C4-2B (cell line): ENCODE measurements around the gene PPM1F.

ENCODE experiments used
- H3K27ac ChIP-seq: fragments of 450-650 bp; 2 replicates; pipeline ENCODE4 v1.5.1; 2017
- ZFX ChIP-seq: fragments of 450-650 bp; IDR thresholded peaks from 2 replicates; pipeline ENCODE4 v1.6.1; 2017
- TF ChIP-seq, protein P1 (sequence below): fragments of 450-650 bp; conservative IDR thresholded peaks from 2 replicates; pipeline ENCODE4 v1.5.1; 2017; ENCODE audit warnings: mild to moderate bottlenecking

The PPM1F gene

DNA sequence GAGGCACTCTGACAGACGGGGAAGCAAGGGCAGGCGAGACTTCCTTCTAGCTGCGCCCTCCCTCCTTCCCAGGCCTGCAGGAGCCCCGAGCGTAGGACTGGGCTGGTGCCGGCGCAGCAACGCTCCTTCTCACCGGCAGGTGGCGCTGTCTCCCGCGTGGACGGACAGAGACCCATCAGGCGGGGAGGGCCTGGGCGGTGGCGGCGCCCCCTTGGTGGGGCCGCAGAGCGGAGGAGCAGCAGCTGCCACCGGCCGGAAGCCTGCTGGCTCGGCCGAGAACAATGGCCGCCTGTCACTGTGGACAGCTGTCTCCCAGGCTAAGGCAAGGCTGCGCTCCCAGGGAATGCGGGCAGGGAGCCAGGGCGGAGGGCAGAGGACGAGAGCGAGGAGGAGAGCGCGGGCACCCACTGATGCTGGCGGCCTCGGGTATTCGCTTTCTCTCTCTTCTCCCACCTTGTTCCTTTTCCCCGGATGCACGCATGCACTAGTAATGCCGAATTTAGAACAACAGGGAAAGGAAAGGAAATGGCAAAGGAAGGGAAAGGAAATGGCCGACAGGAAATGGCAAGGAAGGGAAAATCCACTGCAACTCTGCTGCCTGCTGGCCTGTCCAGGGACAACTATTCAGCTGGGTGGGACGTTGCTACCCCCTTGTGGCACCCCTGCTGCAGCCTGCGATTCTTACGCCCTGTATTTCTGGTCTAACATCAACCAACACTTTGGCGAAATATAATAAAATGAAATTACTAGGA, 14.4 kb downstream of the PPM1F start:
- TF ChIP-seq, protein P1, sequence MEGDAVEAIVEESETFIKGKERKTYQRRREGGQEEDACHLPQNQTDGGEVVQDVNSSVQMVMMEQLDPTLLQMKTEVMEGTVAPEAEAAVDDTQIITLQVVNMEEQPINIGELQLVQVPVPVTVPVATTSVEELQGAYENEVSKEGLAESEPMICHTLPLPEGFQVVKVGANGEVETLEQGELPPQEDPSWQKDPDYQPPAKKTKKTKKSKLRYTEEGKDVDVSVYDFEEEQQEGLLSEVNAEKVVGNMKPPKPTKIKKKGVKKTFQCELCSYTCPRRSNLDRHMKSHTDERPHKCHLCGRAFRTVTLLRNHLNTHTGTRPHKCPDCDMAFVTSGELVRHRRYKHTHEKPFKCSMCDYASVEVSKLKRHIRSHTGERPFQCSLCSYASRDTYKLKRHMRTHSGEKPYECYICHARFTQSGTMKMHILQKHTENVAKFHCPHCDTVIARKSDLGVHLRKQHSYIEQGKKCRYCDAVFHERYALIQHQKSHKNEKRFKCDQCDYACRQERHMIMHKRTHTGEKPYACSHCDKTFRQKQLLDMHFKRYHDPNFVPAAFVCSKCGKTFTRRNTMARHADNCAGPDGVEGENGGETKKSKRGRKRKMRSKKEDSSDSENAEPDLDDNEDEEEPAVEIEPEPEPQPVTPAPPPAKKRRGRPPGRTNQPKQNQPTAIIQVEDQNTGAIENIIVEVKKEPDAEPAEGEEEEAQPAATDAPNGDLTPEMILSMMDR, result peak; percentile 100
- TF ChIP-seq ZFX, result no peak
- H3K27ac ChIP-seq, result peak overlapping the region; percentile 62

DNA sequence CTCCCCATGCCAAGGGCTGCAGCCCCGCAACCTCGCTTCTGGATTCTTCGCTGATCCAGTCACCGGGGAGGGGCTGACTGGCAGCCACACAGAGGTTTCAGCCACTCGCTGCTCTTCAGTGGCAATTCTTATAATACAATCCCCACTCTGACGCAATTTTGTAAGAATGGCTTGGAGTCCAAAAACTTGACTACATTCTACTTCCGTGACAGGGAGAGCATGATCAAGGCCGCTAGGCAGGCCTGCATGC, 14.9 kb downstream of the PPM1F start:
- H3K27ac ChIP-seq, result peak overlapping the region; percentile 62
- TF ChIP-seq, protein P1, result no peak
- TF ChIP-seq ZFX, result no peak

DNA sequence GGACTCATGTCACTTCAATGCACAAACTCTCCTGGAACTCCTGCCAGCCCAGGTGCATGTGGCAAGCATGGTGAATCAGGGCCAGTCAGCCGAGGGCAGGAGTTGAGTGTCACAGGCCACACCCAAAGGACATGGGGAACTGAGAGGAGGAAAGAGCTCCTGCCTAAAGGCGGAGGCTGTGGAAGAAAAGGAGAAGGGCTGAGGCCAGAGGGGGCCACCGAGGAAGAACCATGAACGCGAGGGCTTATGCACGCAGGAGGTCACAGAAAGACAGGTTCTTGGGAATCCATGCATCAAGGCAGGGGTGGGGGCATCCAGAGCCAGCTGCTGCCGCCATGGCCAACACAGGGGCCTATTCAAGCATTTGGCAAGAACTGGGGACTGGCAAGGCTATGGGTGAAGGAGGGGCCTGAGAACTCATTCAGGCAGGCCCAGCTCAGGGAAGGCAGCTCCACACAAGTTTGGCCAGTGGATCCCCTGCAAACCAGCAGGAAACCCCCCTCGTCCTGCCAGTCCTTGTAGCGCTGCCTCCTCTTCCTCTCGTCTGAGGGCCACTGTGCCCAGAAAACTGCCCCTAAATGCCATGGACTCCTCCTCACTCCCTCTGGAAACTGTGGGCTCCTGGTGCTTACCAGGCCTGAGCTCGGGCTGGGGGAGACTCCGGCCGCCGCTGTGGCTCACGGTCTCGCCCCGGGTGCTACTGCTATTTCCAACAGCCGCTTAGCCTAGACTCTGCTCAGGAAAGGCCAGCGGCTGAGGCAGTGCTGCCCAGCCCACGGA, 15.4 kb downstream of the PPM1F start:
- H3K27ac ChIP-seq, result peak overlapping the region; percentile 62
- TF ChIP-seq, protein P1, result no peak
- no peak for TF ChIP-seq ZFX

DNA sequence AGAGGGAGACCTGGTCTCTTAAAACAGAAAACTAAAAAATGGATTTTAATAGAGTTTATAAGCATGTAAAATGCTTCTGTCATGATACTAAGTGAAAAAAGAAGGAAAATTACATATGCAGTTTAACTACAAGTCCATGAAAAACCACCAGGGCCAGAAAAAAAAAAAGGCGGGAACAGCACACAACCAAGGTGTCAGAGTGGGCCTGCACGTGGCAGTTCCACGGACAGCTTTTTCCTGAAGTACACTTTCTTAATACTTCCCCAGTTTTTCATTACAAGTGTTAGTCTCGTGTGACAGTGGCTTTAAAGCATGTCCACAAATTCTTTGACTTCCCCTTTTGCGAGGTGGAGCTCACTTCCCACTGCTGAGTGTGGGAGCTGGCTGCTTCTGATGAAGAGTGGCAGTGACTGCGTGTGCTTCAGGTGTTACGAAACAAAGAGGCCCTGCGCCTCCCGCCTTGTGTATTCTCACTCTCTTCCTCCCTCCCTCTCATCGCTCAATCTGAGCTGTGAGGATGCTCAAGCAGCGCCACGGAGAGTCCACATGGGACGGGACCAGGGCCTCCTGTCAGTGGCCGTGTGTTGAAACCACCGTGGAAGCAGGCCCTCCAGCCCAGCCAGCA, 16.4 kb downstream of the PPM1F start:
- TF ChIP-seq, protein P1, result no peak
- H3K27ac ChIP-seq, result no peak overlapping the region

DNA sequence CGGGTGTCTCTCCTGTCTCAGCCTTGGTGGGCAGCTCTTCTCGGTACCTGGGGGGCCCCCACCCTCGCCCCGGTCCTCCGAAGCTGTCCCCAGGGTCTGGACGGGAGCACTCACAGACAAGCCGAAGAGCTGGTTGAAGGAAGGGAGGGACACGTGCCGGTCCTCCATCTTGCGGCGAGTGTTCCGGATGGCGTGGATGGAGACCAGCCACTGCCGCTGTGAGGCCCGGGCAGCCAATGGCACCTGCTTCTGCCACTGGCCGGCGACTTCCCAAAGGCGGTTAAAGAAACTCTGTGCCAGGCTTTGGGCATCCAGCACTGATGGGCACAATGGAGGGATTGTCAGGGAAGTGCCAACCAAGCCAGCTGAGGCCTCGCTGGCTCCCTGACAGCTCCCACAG, 18.7 kb downstream of the PPM1F start:
- TF ChIP-seq, protein P1, result no peak
- TF ChIP-seq ZFX, result no peak
- H3K27ac ChIP-seq, result no peak overlapping the region

DNA sequence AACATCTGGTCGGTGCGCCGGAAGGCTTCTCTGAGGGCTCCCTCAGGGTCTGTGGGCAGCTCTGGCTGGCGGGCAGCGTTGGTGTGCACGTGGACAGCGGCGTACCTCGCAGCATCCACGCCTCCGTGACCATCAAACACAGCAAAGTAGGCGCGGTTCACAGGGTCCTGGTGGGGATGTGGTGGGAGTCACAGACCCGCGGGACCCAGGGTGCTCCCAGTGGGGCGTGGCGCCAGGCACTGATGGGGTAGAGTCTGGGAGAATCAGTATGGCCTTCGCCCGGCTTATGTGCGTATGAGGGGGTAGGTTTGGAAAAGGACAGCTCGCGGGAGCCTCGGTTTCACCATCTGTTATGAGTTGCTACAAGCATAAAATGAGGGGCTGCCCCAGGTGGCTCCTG, 19.2 kb downstream of the PPM1F start:
- TF ChIP-seq ZFX, result no peak
- no peak overlapping the region for H3K27ac ChIP-seq

DNA sequence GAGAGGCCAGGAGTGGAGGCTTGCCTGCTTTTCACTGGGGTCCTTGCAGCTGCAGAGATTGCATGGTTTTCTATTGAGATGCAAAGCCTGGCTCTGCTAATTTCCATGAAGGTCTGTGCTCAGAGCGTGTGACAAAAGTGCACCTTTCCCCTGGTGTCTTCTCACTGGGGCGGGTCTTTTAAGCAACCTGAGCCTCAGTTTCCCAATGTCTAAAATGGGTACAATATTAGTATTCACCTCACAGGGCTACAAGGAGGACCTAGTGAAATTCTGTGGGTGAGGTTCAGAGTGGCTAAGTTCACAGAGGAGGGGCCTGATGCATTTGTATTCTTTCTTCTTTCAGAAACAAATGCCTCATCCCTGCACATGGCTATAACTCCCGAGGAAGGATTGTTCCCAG, 20.3 kb downstream of the PPM1F start:
- TF ChIP-seq, protein P1, result no peak
- no peak for TF ChIP-seq ZFX
- H3K27ac ChIP-seq, result no peak overlapping the region
